C4-2B (cell line): Measurements from ENCODE around the gene TNS1.

Experiments
- H3K27ac ChIP-seq: fragments of 450-650 bp; 2 replicates; pipeline ENCODE4 v1.5.1; 2017
- ZFX ChIP-seq: fragments of 450-650 bp; IDR thresholded peaks from 2 replicates; pipeline ENCODE4 v1.6.1; 2017
- TF ChIP-seq, protein P1 (sequence below): fragments of 450-650 bp; conservative IDR thresholded peaks from 2 replicates; pipeline ENCODE4 v1.5.1; 2017; ENCODE audit warnings: mild to moderate bottlenecking

The TNS1 gene

DNA sequence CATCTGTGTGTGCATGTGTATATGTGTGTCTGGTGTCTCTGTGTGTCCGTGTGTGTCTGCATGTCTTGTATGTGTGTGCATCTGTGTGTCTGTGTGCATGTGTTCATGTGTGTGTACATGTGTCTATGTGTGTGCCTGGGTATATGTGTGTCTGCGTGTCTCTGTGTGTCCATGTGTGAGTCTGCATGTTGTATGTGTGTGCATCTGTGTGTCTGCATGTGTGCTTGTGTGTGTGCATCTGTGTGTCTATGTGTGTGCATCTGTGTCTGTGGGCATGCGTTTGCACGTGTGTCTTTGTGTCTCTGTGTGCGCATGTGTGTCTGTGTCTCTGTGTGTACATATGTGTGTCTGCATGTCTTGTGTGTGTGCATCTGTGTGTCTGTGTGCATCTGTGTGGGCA, 207.7 kb downstream of the TNS1 start:
- H3K27ac ChIP-seq = no peak overlapping the region
- TF ChIP-seq ZFX = no peak
- TF ChIP-seq, protein P1, sequence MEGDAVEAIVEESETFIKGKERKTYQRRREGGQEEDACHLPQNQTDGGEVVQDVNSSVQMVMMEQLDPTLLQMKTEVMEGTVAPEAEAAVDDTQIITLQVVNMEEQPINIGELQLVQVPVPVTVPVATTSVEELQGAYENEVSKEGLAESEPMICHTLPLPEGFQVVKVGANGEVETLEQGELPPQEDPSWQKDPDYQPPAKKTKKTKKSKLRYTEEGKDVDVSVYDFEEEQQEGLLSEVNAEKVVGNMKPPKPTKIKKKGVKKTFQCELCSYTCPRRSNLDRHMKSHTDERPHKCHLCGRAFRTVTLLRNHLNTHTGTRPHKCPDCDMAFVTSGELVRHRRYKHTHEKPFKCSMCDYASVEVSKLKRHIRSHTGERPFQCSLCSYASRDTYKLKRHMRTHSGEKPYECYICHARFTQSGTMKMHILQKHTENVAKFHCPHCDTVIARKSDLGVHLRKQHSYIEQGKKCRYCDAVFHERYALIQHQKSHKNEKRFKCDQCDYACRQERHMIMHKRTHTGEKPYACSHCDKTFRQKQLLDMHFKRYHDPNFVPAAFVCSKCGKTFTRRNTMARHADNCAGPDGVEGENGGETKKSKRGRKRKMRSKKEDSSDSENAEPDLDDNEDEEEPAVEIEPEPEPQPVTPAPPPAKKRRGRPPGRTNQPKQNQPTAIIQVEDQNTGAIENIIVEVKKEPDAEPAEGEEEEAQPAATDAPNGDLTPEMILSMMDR = no peak

DNA sequence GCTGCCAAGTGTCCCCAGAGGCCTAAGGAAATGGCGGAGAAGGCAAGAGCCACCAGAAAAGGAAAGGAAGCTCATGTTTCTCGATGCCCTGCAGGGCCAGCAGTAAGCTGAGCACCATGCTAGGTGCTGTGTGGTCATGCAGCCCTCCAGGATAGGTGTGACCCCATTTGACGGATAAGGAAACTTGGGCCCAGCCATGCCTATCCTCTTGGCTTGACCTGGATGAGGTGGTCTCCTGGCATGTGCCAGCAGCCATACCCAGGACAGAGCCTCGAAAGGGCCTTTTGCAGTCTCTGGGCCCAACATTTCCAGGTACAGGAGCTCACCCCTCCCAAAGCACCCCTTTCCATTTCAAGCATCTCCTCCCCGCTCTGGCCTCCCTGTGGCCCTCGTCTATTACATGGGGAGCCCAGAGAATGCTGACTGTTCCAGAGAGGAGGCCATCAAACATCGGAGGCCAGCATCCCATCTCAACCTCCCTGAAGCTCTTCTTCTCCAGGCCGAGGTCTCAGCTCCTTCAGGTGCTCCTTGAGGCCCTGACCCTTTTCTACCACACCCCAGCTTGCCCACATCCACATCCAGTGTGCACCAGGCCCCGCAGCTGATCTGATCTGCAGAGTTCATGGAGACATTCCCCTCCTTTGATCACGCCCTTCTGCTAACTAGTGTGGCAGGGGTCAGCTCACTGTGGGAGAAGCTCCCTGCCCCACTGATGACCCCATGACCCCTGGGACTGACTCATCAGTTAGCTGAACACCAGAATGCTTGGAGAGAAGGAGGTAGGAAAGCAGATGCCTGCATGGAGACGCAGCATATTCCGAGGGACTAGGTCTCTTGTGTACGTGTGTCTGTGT, 208.4 kb downstream of the TNS1 start:
- no peak overlapping the region for H3K27ac ChIP-seq
- TF ChIP-seq, protein P1 = no peak
- TF ChIP-seq ZFX = no peak

DNA sequence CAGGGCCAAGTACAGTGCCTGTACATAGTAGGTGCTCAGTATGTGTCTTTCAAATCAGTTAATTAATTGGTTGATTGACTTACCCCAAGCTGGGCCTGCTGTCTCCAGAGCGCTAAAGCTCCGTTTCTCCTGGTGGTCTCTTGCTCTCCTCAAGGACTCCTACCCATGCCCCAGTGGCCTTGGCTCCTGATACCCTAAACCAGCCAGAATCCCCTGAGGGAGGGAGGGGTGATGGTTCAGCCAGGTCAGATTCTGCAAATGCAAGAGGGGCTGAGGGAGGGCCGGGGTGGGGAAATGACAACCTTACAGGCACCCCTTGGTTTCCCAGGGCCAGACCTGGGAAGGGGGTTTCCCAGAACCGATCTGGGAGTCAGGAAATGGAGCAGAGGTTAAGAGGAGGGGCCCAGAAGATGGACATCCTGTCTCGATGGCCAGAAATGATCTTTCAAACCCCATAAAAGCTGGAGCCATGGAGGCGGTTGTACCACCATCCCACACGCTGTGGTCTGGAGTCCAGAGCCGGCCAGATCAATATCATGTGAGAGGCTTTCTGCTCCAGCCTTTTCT, 209.1 kb downstream of the TNS1 start:
- no peak for TF ChIP-seq ZFX
- TF ChIP-seq, protein P1 = no peak
- H3K27ac ChIP-seq = no peak overlapping the region

DNA sequence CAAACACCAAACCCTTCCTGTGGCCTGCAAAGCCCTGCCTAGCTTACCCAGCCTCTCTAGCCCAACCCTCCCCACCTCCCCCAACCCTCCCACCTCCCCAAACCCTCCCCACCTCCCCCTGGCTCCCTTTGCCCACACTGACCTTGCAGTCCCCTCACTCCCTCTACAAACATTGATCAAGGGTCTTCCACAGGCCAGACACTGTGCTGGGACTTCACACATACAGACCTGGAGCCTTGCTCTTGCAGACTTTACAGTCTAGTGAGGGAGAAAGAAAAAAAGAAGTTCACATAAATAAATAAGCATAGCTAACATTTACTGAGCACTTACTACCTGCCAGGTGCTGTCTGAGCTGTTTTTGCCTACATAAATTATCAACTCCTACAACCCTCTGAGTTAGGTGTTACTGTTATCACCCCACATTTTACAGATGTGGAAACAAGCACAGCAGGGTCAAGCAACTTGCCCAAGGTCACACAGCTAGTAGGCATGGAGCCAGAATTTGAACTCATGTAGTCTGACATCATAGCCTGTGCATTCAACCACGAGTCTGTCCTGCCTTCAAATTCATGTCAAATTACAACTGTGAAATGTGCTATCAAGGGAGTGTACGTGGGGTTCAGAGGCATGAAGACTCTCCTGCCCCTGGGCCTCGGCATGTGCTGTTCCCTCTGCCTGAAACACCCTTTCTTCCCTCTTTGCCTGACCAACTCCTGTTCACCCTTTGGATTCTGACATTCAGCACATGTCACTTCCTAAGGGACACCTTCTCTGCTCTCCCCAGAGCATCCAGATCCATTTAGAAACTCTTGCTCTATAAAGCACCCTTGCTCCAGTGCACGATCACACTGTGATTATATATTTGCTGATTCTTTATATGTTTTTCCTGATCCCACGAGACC, 209.9 kb downstream of the TNS1 start:
- TF ChIP-seq, protein P1 = no peak
- TF ChIP-seq ZFX = no peak
- no peak overlapping the region for H3K27ac ChIP-seq

DNA sequence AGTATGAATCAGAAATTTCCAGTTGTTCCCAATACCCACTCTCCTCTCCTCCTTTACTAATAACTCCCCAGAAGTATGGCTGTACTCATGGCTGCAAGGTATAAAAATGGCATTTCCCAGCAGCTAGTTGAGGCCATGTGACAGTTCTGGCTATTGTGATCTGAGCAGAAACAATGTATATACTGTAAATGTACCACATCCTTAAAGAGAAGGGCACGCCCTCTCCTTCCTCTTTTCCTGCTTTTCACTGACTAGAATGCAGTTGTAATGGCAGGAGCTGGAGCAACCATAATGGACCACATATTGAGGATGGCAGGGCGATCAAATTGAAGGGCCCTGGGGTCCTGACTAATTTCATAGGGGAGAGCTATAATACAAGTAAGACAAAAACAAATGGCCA, 211.2 kb downstream of the TNS1 start:
- TF ChIP-seq, protein P1 = no peak
- TF ChIP-seq ZFX = no peak
- no peak overlapping the region for H3K27ac ChIP-seq

DNA sequence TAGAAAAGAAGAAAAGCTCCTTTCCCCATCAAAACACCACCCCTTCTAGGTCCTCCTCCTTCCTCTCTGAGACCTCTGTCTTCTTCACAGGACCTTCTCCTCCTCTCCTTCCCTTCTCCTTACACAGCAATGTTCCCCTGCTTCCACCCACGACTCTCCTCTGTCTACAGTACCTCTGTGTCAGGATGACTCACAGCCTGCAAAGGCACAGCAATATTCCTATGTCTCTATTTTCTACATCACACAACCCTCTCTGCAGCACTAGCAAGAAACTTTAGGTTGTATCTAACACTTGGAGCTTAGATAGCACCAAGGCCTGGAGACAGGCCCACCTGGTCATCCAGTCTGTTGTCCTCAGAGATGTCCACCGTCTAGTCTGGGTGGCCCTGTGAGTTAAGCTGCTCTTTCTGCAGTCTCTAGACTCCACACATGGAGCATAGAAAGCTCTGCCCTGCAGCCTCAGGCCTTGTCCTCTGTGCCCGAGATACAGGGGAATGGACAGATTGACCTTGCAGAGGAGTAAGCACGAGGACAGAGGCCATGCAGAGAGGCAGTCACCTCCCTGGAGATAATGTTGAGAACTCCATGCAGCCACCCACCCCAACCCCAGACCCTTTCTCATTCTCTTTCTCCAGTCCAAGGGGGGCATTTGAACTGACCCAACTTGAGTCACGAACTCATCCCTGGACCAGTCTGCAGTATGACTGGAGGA, 212.0 kb downstream of the TNS1 start:
- no peak overlapping the region for H3K27ac ChIP-seq
- TF ChIP-seq ZFX = no peak
- TF ChIP-seq, protein P1 = no peak
